ENCODE results near the gene MUC20.

- no peak for TF ChIP-seq CTCF (IDR thresholded peaks at IDR 0.05; ENCODE audit: low read depth, low read length, missing input control)
- TF ChIP-seq MAX (IDR thresholded peaks at IDR 0.05), result no peak
- no peak for TF ChIP-seq REST (IDR thresholded peaks at IDR 0.05)
- no peak for TF ChIP-seq SP1 (IDR thresholded peaks at IDR 0.05)
- TF ChIP-seq EGR1 (IDR thresholded peaks at IDR 0.05; ENCODE audit: low read depth in 2 of 2), result no peak
- no peak for TF ChIP-seq FOXA1 (IDR thresholded peaks at IDR 0.05)
- TF ChIP-seq NR2F2 (IDR thresholded peaks at IDR 0.05), result no peak
- no peak for TF ChIP-seq ZBTB33 (IDR thresholded peaks at IDR 0.05)
- no peak for TF ChIP-seq RAD21 (IDR thresholded peaks at IDR 0.05)
- no peak for TF ChIP-seq TAF1 (conservative IDR thresholded peaks at IDR 0.05)
- TF ChIP-seq HNF4G (IDR thresholded peaks at IDR 0.05), result no peak
Observed at GRCh38 chr3:195696632-195697278, 24.0 kb upstream of the MUC20 start.
